Lower lobe of right lung (tissue), 2 donors: ENCODE results near the gene APCDD1L. TPM values are rescaled to one million over a fixed set of nuclear protein-coding genes. Genes with fewer than 3 reads are reported as not detected.

Source experiments
- ATAC-seq, 2 donors: fragments of 200-7000 bp; cut with Tn5 transposase; one replicate each; pipeline ENCODE4 v1.9.1; 2020 to 2022; ENCODE audit warnings: mild to moderate bottlenecking in 2 of 2, moderate library complexity in 2 of 2
- DNase-seq: peaks from one replicate; pipeline ENCODE4 v3.0.0-alpha.2; 2020
- H3K27ac ChIP-seq: fragments of 200-600 bp; one replicate; pipeline ENCODE4 v1.8.0; 2022
- H3K27me3 ChIP-seq: fragments of 200-600 bp; one replicate; pipeline ENCODE4 v1.8.0; 2022; ENCODE audit warnings: low read depth
- H3K36me3 ChIP-seq: fragments of 200-600 bp; one replicate; pipeline ENCODE4 v1.8.0; 2022; ENCODE audit warnings: mild to moderate bottlenecking
- H3K4me1 ChIP-seq: fragments of 200-600 bp; one replicate; pipeline ENCODE4 v1.8.0; 2022
- H3K4me3 ChIP-seq: fragments of 200-600 bp; one replicate; pipeline ENCODE4 v1.8.0; 2022; ENCODE audit warnings: mild to moderate bottlenecking
- H3K9me3 ChIP-seq: fragments of 200-600 bp; one replicate; pipeline ENCODE4 v1.8.0; 2022
- intact Hi-C: fragments of 100-400 bp; cut with DNase I; formaldehyde crosslinking; loops from one replicate; pipeline ENCODE4 v1.11.0; 2022
- total RNA-seq: library from RNA; stranded (reverse); fragmentation: NEBNext Ultra II Directional; extraction: Animal tissue kit (Norgen Biotek cat#: 25700); gene quantifications from one replicate; pipeline ENCODE4 v1.2.1, GENCODE V29; 2021
- TF ChIP-seq, protein P1 (sequence below): fragments of 200-600 bp; IDR thresholded peaks from one replicate; pipeline ENCODE4 v1.8.0; 2022; ENCODE audit warnings: antibody characterized with exemption, mild to moderate bottlenecking
- donor health status: DM: no; HTN: yes; CAD: no; lungs with severe emphysema.

Gene APCDD1L
- total RNA-seq, 1 donor from 2014 or later = not detected

DNA sequence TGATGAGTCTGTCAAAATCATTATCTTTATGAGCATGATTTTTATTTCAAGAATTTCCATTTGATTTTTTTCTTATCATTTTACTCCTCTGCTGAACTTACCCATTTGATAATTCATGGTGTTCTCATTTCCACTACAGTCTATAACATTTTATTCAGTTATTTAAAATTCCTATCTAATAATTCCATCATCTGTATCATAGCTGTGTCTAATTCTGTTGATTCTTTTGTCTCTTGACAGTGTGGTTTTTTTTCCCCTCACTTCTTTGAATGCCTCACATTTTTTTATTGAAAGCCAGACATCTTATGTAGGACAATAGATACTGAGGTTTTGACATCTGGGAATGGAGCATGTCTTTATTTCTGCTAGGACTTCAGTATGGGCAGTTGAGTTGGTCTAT is 16.5 kb upstream of the APCDD1L start:
- Histone ChIP-seq H3K27me3 (no peaks in the 10 kb centered on the region), H3K4me1 (no peaks in the 10 kb centered on the region), H3K36me3 (no peaks in the 10 kb centered on the region), H3K4me3 (no peak overlapping the region), H3K9me3 (peaks cover 28% of the 10 kb centered on the region), H3K27ac (no peak overlapping the region)
- intact Hi-C loops = no loop called here
- ATAC-seq (no peak), DNase-seq (no peak)
- TF ChIP-seq, protein P1, sequence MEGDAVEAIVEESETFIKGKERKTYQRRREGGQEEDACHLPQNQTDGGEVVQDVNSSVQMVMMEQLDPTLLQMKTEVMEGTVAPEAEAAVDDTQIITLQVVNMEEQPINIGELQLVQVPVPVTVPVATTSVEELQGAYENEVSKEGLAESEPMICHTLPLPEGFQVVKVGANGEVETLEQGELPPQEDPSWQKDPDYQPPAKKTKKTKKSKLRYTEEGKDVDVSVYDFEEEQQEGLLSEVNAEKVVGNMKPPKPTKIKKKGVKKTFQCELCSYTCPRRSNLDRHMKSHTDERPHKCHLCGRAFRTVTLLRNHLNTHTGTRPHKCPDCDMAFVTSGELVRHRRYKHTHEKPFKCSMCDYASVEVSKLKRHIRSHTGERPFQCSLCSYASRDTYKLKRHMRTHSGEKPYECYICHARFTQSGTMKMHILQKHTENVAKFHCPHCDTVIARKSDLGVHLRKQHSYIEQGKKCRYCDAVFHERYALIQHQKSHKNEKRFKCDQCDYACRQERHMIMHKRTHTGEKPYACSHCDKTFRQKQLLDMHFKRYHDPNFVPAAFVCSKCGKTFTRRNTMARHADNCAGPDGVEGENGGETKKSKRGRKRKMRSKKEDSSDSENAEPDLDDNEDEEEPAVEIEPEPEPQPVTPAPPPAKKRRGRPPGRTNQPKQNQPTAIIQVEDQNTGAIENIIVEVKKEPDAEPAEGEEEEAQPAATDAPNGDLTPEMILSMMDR = no peak

DNA sequence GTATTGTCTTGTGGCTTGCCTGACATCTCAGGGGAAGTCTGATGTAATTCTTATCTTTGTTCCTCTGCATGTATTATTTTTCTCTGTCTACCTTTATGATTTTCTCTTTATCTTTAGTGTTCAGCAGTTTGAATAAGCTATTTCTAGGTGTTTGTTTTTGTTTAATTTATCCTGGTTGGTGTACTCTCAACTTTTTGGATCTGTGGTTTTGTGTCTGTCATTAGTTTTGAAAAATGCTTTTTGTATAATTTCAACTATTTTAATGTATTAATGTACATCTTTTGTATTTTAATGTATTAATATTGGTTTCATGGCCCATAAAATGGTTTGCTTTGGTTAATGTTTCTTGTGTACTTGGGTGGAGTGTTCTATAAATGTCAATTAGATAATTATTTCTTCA is 15.9 kb upstream of the APCDD1L start:
- peaks cover 34% of the 10 kb centered on the region for H3K9me3 ChIP-seq
- TF ChIP-seq, protein P1 = no peak

DNA sequence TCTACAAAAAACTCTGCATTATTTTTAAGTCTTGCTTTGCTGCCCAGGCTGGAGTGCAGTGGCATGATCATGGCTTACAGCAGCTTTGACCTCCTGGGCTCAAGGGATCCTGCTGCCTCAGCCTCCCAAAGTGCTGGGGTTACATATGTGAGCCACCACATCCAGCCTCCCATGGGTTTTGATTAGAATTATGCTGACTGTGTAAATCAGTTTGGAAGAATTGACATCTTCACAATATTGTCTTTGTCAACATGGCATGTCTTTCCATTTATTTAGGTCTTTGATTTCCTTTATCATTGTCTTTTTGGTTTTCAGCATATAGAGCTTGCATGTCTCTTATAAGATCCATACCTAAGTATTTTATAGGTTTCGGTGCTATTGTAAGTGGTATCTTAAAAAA is 13.2 kb upstream of the APCDD1L start:
- Histone ChIP-seq H3K27ac (no peak overlapping the region), H3K27me3 (no peaks in the 10 kb centered on the region), H3K4me3 (no peak overlapping the region), H3K4me1 (no peaks in the 10 kb centered on the region), H3K36me3 (no peaks in the 10 kb centered on the region), H3K9me3 (peaks cover 41% of the 10 kb centered on the region)
- TF ChIP-seq, protein P1 = no peak
- intact Hi-C loops = no loop called here
- no peak for ATAC-seq
- DNase-seq = no peak

More for the DNA sequence above, 15.9 kb upstream of the APCDD1L start:
- H3K27ac ChIP-seq = no peak overlapping the region
- no peaks in the 10 kb centered on the region for H3K4me1 ChIP-seq
- no peaks in the 10 kb centered on the region for H3K27me3 ChIP-seq
- intact Hi-C loops = no loop called here
- no peak overlapping the region for H3K4me3 ChIP-seq
- H3K36me3 ChIP-seq = no peaks in the 10 kb centered on the region
- DNase-seq (no peak), ATAC-seq (no peak)

DNA sequence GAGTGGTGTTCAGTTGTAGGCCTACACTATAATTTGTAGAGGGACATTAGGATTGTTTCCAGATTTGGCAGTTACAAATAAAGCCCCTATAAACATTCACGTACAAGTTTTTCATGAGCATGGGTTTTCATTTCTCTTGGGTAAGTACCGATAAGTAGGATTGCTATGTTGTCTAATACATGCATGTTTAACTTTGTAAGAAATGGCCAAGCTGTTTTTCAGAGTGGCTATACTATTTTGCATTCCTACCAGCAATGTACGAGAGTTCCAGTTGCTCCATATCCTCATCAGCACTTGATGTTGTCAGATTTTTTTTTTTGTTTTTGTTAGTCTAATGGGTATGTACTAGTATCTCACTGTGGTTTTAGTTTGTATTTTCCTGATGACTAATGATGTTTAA is 11.2 kb upstream of the APCDD1L start:
- Histone ChIP-seq H3K9me3 (peaks cover 31% of the 10 kb centered on the region), H3K4me3 (no peak overlapping the region), H3K36me3 (no peaks in the 10 kb centered on the region), H3K27me3 (no peaks in the 10 kb centered on the region), H3K27ac (no peak overlapping the region), H3K4me1 (no peaks in the 10 kb centered on the region)
- DNase-seq (no peak), ATAC-seq (no peak)
- TF ChIP-seq, protein P1 = no peak
- intact Hi-C loops = no loop called here

DNA sequence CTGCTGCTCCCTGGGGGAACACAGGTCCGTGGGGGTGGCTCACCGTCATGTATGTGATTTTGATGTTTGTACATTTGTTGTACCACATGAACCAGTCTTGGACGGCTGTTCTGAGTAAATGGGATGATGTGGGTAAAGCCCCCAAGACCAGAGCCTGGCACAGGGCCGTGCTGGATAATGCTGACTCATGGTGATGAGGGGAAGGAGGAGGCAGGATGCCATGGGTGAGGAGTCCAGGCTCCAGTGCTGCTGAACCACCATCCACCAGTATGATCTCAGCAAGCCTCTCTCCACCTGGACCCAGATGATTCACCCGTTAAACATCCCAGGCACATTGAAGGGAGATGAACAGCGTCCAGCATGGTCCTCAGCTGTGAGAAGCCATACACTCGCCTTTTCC is 9.6 kb upstream of the APCDD1L start:
- Histone ChIP-seq H3K27me3 (no peaks in the 10 kb centered on the region), H3K4me3 (no peak overlapping the region), H3K9me3 (peaks cover 21% of the 10 kb centered on the region), H3K4me1 (no peaks in the 10 kb centered on the region), H3K27ac (no peak overlapping the region), H3K36me3 (no peaks in the 10 kb centered on the region)
- intact Hi-C loops = no loop called here
- TF ChIP-seq, protein P1 = no peak
- ATAC-seq (no peak), DNase-seq (no peak)

DNA sequence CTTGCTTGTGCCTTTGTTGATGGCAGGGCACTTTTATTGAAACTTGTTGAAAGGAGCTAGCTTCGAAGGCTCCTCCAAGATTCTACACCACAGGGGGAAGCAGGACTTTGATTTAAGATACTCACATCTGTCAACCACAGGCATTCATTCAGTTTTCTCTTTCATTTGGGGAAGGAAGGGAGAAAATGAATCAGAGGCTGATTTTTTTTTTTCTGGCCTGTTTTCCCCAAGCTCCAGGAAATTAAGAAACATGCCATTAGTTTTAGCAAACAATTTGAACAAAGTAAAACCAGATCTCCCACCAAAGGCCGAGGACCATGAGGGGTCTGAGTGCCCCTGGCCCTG is 8.7 kb upstream of the APCDD1L start:
- TF ChIP-seq, protein P1 = no peak
- Histone ChIP-seq H3K36me3 (no peaks in the 10 kb centered on the region), H3K9me3 (peaks cover 18% of the 10 kb centered on the region), H3K4me1 (no peaks in the 10 kb centered on the region), H3K27me3 (no peaks in the 10 kb centered on the region), H3K4me3 (no peak overlapping the region), H3K27ac (no peak overlapping the region)
- intact Hi-C loops = no loop called here
- ATAC-seq (no peak), DNase-seq (no peak)
